ENCODE data around the gene MCF2L.

The MCF2L gene

DNA sequence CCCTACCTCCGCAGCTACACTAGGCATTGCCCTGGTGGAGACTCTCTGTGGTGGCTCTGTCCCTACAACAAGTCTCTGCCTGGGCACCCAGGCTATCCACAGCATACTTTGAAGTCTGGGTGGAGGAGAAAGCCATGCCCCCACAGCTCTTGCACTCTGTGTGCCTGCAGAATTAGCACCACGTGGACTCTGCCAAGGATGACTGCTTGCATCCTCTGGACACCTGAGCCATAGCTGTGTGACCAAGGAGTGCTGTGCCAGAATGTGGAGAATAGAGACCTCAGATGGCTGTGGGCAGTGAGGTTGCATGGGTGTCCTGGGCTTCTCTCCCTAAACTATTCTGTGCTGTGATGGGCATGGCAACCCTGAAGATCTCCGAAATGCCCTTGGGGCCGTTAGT, 21.2 kb upstream of the MCF2L start:
- DNase-seq (ENCODE audit: low read depth in 2 of 2, low spot score in 1 of 2): no peak

DNA sequence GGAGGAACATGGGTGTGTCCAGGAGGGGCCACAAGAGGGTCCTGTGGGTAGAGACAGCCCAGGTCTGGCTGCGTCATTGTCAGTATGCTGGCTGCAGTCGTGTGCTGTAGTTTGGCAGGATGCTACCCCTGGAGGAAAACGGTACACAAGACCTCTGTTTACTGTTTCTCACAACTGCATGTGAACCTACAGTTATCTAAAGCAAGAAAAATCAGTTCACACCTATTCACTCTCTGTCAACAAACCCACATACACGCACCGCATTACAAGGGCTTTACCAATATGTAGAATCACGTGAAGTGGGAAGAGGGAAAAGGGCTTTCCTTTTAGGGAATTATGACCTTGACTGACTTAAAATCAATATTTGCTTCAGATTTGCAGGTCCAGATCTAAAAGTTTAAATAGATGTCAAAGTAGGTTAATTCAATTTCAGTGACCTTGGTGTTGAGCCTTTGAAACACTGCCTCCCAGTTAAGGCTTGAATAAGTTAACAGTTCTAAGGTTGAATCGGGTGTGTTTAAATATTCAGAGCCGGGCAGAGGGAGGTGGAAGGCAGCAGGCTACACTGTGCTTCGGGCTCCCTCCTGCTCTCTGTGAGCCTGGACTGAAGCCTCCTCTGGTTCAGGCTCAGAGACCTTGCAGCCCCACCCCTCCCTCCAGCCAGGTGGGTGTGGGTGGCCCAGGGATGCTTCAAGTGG, 17.2 kb upstream of the MCF2L start:
- no peak for DNase-seq (ENCODE audit: low read depth in 2 of 2, low spot score in 1 of 2)

DNA sequence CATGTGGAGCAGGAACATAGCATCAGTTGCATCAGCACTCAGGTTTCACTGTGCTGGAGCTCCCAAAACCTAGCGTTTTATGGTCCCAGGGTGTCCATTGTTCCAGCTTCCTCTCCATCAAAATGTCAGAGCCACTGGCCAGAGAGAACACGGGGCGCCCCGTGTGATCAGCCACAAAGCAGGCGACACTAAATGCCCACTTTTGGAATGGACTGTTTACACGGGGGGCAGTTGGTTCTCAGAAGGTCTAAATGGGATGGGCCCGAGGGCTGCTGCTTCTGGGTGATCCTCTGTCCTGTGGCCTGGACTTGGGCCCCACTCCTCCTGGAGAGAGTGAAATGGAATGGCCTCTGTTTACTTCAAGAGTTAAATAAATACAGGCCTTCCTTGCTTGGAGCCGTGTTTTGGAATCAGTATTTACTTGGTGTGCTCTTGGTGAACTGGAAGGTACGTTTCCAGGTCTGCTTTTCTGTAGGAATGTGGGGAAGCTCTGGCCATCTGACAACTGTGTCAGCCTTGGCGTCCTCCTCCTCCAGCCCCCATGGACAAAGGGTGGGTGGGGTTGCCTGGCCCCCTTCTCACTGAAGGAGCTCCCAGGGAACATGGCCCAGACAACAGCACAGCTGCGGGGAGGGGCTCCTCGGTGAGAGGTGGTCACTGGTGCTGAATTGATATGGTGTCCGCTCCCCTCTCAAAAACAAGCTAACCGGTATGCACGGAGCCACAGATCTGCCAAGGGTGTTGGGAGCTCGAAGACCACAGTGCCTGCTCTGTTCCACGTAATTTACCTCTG, 16.1 kb upstream of the MCF2L start:
- no peak for DNase-seq (ENCODE audit: low read depth in 2 of 2, low spot score in 1 of 2)

DNA sequence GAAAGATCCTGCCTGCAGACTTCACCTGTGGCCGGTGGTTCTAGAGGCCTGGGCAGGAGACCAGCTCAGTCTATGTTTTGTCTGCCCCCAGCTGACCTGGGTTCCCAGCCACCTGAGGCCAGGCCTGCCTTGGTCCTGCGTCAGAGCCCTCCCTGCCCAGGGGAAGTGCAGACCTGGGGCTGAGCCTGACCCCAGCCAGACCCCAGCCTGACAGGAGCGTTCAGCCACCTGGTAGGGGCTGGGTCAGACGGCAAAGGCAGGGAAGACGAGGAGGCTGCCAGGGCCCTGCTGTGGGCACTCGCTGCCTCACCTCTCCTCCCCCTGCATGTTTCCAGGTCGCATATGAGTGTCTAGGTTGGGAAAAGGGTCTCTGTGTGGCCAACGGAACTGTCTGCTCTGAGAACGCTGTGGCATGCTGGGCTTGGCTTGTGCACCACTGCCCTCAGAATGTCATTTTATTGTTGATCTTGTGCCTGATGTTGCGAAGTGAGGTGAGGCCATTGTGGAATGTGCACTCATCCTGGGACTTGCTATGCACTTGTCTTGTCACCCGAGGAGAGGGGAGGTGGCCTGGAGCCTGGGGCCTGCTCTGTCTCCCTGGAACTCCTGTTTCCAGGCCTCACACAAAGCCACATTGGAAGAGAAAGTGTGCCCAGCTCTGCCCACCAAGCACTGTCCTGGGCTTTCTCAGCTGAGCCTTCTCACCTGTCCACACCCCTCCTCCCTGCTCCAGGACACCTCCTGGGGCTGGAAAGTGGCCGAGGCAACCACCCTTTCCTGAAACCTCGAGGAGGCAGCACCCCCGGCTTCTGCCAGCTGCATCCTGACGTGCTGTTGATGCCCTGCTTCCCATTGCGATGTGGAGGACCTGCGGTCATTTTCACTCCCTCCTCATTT, 15.2 kb upstream of the MCF2L start:
- no peak for DNase-seq (ENCODE audit: low read depth in 2 of 2, low spot score in 1 of 2)

DNA sequence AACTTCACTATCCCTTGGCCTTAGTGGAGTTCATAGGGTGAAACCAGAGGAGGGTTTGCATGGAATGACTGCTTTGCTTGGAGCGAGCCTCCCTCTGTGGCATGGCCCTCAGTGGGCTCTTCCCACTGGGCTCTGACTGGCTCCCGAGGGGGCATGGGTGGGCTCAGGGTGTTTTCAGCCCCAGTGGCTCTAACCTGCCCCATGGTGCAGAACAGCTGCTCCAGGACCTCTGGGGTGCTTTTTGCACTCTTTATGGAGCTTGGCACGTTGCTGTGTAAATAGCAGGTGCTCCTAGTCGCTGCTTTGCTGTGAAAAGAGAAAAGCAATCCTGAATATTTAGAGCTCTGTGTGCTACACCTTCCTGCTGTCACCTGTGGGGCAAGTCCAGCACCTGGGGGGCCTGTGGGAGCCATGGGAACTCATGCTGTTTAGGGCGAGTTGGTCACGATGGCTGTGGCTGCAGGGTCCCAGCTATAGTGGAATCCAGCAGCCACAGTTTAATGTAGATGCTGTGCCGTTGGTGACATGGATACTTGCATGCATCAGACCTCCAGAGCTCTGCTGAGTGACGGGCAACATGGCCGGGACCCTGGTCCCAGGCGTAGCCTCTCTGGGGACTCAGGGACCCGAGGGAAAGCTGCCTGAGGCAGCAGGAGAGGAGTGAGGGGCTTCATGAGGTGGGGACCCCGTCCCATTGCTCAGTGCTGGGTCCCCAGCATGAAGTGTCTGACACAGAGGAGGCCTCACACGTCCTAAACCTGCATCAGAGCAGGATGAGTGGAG, 14.3 kb upstream of the MCF2L start:
- no peak for DNase-seq (ENCODE audit: low read depth in 2 of 2, low spot score in 1 of 2)

DNA sequence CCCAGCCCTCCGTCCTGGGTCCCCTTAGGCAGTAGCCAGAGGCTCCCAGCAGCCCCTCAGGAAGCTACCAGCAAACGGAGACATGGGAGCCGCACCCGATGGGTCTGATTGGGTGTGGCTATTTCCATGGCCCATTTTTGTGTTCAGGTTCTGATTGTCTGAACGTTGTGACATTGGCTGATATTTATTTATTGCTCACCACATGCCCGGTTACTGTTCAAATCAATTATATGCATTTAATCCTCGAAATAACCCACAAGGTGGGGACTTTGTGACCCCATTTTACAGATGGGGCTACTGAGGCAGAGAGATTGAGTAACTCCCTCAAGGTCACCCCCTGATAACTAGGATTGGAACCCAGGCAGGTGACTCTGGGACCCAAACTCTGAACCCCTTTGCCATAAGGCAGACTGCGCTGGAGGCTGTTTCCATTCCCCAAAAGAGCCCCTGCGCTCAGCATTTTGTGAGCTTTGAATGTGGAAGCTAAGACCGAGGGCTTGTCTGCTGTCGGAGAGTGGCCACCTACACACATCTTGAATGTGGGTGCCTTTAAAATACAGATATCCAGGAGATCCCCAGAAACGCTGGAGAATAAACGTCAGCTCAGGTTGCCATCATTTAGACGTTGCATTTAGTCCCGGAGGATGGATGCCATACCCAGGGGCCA, 13.6 kb upstream of the MCF2L start:
- no peak for DNase-seq (ENCODE audit: low read depth in 2 of 2, low spot score in 1 of 2)

DNA sequence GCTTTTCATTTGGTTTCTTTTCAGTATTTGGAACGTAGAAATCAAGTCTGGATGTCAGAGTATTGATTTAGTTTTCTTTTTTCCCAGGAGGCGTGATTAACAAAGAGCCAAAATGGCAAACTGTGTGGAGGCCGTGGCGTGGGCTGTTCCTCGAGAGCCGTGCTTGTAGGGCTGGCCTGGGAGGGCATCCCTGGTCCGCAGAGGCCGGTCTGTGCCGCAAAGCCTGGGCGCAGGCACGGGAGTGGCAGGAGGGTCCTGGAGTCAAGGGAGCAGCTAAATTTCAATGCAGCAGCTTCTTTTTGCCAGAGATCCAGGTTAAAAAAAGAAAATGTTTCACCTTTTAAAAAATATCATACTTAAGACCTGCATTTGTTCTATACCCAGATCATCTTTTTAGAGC, 13.1 kb upstream of the MCF2L start:
- DNase-seq (ENCODE audit: low read depth in 2 of 2, low spot score in 1 of 2): no peak

DNA sequence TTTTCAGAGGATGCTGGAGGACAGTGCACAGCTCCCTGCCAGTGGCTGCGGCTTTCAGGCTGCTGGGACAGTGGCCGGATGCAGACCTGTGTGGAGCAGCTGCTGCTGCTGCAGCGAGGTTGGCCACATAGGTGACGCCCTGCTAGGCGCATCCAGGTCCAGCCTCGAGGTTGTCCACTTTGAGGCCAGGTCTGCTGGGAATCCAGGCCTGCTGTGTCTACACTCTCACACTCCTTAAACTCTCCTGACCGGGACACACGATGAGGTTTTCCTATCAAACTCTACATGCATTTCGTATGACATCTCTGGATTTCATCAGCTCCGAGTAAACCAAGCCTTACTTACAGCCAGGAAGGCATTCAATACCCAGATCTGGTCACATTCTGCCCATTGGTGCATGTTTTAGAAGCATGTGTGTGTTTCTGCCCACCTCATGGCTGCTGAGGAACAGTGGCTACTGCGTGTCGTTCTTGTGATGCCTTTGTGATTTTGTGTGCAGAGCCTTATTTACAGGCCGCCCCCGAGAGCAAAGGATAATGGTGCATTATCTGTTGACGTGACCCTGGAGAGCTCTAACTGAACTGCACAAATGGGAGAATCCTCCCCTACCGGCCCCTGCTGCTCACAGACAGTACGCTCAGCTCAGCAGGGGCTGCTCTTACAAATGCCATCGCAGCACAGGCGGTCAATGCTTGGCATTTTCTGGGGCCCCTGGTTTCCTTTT, 12.3 kb upstream of the MCF2L start:
- DNase-seq (ENCODE audit: low read depth in 2 of 2, low spot score in 1 of 2): no peak

DNA sequence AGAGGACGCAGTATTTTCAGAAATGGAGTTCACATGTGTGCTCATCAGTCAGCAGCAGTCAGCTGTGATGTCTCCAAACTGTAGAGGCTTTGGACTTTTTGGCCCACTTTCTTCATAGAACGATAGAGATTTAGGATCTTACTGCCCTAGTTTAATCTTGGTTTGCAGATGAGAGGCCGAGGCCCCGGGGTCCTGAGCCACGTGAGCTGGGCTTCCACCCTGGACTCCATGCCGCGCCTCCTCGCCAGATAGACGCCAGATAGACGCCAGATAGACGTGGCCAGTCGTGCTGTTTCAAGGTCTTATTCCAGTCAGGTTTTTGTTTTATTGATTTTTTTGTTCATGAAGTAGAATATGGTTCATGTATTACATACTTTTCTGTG, 11.7 kb upstream of the MCF2L start:
- DNase-seq (ENCODE audit: low read depth in 2 of 2, low spot score in 1 of 2): no peak

DNA sequence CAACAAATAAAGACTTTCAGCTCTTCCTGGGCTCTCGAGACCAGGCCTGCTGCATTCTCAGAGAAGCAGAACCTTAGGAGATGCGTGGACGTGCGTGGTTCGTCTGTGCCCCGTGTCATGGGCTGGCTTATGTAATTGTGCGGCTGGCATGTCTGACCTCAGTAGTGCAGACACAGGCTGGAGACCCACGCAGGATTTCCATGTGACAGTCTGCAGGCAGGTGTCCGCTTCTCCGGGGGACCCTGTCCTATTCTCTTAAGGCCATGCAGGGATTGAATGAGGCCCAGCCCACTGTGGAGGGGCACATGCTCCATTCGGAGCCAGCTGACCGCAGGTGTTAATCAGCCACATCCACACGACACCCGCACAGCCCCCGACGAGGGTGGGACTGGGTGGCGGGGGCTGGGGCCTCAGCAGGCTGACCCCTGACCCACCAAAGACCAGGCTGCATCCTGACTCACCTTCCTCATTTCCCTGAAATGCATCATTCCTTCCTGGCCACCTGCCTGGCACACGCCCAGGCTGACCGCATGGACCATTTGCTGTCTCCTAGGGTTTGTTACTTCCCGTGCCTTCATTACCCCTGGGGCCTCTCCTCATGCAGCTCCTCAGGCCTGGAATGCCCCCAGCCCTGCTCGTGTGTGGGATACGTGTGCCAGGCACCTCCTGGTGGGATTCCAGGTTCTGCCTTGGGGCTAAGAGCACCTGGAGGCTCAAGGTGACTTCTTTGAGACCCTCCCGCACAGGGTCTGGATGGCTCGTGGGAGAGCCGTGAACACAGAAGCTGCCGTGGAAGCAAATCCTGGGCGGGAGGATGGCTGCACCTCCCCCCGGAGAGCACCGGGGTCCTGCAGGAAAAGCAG, 10.7 kb upstream of the MCF2L start:
- DNase-seq (ENCODE audit: low read depth in 2 of 2, low spot score in 1 of 2): no peak

DNA sequence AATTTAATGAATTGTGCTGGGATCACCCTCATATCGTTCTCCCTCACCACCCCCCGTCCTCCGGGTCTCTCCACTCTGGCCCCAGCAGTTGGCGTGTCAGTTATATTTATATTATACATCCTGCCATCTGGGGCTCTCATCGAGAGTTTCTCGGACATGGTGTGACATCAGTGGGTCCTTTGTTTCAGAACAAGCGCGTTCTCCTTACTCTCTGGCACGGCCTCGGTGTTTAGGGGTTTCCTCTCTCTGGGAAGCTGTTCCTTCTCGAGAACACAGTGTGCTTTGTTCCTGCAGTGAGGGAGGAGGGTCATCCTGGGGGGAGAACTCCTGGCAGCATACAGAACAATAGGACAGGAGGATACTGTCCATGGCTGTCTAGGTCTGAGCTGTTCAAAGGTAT, 9.8 kb upstream of the MCF2L start:
- no peak for DNase-seq (ENCODE audit: low read depth in 2 of 2, low spot score in 1 of 2)

DNA sequence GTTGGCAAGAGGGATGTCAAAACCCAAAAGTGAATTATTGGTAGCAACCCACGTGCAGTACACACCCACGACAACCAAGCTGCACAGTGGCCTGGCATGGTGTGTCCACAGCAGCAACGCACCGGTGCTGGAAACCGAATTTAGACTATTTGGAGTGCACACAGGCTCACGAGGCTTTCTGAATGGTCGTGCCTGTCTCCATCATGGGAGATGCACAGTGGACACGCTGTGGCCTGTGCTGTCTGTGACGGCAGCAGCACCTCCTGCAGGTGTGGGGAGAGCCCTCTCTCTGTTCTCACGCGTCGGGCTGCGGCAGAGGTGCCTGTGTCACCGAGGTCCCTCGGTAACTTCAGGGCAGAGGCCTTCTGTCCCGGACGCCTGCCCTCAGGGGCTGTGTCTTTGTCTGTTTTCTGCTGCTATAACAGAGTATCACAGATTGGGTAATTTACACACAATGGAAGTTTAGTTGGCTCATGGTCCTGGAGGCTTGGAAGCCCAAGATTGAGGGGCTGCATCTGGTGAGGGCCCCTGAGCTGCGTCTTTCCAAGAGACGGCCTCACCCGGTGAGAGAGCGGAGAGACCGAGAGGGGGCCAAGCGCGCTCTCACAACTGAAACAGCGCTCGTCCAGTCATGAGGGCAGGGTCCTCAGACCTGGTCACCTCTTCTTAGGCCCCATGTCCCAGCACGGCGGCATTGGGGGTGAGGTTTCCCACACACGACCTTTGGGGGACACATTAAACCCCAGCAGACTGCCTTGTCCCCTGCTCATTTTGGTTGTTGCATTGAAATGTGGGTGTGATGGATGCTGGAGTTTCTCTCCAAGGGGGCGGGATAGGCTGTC, 9.1 kb upstream of the MCF2L start:
- DNase-seq (ENCODE audit: low read depth in 2 of 2, low spot score in 1 of 2): no peak

DNA sequence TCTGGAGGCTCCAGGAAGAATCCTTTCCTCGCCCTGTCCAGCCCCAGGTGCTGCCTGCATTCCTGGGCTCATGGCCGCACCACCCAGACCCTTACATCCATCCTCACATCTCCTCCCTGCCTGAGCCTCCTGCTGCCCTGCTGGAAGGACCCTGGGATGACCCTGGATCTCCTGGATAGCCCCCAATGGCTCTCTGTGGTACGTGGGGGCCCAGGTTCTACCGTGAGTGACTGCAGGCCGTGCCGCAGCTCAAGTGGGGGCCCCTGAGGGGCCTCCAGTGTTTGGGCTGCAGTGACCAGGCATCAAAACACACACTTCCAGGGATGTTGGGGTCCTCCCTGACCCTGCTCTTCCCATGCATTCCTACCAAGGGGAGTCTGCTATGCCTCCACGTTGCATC, 8.3 kb upstream of the MCF2L start:
- DNase-seq (ENCODE audit: low read depth in 2 of 2, low spot score in 1 of 2): no peak

DNA sequence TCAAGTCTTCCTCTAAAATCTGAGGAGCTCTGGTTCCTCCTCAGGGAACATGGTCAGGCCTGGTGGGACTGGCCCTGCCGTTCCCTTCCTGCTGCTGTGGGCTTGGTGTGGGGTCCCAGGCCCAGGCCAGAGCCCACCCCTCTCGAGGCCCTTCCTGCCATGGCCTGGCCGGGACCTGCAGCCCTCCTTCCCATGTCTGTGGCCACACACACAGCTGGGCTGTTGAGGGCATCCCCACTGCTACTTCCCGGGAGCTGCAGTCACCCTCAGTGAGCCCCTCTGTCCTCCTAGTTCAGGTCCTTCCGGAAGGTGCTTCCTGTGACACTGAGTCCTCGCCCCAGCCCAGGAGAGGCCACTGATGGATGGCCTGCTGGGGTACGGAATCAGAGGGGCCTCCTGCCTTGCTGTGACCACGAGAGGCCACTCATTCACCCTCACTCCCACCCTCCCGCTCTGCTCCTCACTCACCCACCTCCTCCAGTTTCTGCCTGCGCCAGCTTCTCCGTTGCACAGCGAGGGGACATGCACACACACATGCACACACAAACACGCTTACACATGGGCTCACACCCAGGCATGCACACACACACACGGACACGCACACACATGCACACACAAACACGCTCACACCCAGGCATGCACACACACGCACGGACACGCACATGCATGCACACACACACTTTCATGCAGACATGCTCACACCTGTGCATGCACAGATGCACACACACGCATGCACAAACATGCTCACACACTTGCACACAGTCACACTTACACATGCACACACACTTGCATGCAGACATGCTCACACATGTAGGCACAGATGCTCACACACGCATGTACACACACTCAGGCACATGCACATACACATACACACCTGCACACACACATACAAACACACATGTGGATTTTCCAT, 7.3 kb upstream of the MCF2L start:
- no peak for DNase-seq (ENCODE audit: low read depth in 2 of 2, low spot score in 1 of 2)

DNA sequence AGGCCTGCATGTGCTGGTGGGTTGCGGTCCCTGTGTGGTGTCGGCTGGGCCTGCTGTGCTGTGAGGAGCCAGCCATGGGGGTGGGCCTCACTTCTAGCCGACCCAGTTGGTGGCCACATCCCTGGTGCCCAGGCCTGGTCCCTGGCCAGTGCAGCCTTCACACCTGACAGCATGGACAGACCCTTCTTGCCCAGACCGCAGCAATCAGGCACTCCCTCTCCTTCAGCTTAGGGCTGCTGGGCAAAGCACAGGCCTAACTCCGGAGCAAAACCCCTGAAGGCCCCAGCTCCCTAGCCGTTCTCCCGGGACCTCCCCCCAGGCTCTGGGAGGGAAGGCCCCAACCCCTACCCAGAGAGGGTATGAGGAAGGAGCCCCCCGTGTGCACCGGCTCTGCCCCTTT, 6.6 kb upstream of the MCF2L start:
- no peak for DNase-seq (ENCODE audit: low read depth in 2 of 2, low spot score in 1 of 2)

DNA sequence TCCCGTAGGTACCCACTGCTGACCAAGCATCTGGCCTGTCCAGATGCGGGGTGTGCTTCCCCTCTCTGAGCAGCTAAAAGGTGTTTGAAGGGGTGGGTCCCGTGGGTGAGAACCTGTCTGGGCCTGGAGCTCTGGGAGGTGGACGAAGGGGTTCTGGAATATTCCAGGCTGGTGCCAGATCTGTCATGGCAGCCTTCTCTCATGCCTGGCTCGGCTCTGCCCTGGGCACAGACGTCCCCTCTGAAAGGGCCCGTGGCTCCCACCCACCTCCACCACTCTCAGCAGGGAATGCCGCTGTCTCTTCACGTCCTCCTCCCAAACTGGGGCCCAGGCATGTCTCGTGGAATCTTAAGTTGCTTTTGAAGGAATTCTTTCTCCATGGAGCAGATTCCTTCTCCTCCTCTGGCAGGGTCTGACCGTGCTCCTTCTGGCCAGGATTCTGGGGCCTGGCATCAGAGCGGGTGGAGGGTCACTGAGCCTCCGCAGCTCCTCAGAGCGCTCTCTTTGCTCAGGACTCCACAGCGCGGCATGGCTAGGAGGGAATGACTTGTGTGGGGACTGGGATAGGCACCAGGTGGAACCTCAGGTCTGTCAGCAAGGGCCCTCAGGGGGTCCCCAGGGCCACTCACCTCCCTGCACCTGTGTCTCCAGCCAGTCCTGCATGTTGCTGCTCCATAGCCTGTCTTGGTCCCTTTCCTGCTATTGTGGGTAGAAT, 5.9 kb upstream of the MCF2L start:
- DNase-seq (ENCODE audit: low read depth in 2 of 2, low spot score in 1 of 2): no peak

All from stimulated activated CD8-positive, alpha-beta memory T cell treated with anti-CD3 and anti-CD28 coated beads, Interleukin-4, amount 100 ng/mL, for 4 hours (primary cell).